NCI-H510A treated with DMSO at 0.1 percent for 48 hours (cell line): ENCODE measurements around the gene RNF208.

Source experiments
- DNase-seq: peaks from one replicate; lab custom pipeline; 2025; lab: John Stamatoyannopoulos, UW

RNF208 gene

GRCh38 chr9:137175345-137175961 lies 46.6 kb downstream of the RNF208 start:
- no peak for DNase-seq

GRCh38 chr9:137174722-137175293 lies 47.2 kb downstream of the RNF208 start:
- DNase-seq = no peak

- DNase-seq = no peak
Observed at GRCh38 chr9:137173796-137174664, 48.0 kb downstream of the RNF208 start.

GRCh38 chr9:137172901-137173795 lies 48.9 kb downstream of the RNF208 start:
- peak; percentile 13 for DNase-seq

- no peak for DNase-seq
Observed at GRCh38 chr9:137171149-137171900, 50.7 kb downstream of the RNF208 start.

- DNase-seq = no peak
Observed at GRCh38 chr9:137170486-137171148, 51.4 kb downstream of the RNF208 start.
